GM21717 (cell line): ENCODE data around the gene CKAP2L.
"Not testable (repeated sequence)": the region's sequence is repeated elsewhere in the genome, so short reads cannot be mapped to it uniquely, and the experiment has no call there.

Source experiments
- ATAC-seq: cut with Tn5 transposase; IDR thresholded peaks from one replicate; pipeline ENCODE4 v1.9.1; 2021; ENCODE audit warnings: mild to moderate bottlenecking, moderate library complexity; ENCODE audit not compliant: unreplicated experiment

The CKAP2L gene

DNA sequence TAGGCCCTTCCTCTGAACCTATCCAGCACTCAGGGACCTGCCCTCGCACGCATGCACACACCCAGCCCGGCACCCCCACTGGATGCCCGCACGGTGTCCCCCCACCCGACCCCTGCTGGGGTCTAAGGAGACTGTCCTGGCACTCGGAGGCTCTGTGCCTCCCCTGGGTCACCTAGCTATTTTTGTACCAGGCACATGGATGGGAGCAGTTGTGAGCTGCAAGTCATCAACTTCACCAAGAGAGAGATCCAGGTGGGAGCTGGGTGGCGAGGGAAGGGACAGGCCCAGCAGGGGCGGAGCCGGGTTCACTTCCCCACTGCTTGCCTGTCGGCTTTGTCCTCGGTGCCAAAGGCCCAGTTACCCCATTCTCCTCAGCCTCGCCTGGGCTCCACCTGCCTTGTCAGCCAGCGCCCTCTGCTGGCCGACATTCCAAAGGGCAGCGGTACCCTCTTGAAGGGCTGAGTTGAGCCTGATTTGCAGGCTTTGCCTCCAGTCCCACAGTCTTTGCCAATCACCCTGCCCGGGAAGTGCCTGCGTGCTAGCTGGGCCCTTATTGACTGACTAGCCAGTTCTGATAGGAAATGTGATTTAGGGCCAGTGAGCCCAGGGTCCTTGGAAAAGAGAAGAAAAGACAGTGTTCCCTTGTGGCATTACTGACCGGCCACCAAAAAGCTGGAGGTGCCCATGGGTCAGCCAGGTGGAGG is 37.8 kb downstream of the CKAP2L start:
- ATAC-seq: peak; percentile 78

DNA sequence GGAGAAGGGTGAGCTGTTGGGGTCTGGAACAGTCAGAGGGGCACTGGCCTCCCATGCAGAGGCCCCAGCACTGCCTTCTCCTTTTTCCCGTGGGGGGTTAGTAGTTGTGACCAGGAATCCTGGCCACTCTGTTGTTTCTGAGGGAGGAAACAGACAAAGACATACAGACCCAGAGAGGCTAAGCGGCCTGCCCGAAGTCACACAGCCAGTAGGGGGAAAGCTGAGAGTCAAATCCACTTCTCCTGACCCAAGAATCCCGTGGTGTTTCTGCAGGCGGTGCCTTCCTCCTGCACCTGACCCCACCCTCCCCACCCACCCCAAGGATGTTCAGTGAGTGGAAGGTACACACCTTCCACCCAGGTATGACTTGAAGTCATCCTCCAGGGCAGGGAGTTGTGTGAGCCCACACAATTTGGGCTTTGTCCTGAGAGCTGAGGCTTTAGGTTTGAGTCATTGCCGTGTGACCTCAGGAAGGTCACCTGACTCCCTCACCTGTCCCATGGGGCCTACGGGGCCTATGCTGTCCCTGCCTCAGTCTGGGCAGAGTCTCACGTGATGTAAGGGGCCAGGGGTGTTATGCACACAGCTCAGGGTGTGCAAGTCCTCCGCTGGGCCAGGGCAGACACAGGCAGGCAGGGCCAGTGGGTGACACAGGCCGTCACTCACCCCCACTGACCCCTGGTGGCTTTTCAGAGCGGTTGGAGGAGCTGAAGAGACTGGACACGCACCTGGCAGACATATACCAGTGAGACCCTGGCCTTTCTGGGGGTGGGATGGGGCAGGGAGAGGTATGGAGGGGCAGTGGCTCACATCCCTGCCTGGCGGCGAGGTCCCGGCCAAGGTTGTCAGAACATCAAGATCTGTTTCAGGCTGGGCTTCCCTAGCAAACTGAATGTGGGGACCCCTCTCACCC is 38.6 kb downstream of the CKAP2L start:
- ATAC-seq: no peak

DNA sequence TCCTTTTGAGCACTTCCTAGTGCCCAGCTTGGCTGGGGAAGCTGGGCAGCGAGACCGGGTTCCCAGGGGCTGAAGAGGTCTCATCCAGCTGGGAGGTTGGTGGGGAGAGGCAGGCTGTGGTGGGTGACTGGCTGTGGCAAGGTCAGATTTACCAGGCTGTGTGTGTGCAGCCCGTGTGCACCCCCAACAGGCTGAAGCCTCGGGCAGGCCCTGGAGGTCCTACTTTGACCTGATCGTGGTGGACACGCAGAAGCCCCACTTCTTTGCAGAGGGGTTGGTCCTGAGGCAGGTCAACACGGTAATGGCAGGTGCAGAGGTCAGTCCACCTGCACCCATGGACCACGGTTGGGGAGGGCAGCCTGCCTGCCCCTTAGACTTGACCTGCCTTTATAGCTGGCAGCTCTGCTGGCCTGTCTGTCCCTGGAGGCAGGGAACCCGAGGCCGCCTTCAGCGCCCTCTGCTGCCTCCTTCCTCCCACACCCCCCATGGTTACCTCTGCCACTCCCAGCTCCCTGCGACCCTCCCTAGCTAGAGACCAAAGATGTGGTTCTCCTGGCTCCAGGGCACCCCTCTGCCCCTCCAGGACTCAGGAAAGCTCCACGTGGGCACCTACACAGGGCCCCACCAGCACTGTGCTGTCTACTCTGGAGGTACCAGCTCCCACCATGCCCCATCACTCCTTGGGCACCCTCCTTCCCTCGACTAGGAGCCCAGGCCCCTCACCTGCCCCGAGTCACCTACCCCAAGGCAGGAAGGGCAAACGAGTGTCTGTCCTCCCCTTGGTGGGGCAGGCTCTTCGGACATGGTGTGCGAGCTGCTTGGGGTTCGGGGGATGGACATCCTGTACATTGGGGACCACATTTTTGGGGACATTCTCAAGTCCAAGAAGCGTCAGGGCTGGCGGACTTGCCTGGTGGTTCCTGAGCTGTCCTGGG is 39.6 kb downstream of the CKAP2L start:
- ATAC-seq: no peak

DNA sequence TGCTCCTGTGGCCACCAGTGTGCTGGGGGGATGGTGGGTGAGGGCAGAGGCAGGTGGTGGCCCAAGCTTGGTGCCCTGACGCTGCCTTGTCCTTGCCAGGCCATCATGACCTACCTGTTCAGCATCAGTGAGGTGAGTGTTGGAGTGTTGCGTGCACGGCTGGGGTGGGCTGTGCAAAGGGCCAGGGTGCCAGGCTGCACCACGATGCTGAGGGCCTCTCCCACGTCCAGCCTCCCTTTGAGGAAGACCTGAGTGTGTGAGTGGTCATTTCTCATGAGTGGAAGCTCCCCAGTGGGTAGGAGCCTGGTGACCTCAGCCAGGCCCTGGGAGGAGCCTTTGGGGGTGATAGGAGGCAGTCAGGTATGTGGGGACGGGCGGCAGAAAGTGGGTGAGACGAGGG is 40.4 kb downstream of the CKAP2L start:
- ATAC-seq: no peak

DNA sequence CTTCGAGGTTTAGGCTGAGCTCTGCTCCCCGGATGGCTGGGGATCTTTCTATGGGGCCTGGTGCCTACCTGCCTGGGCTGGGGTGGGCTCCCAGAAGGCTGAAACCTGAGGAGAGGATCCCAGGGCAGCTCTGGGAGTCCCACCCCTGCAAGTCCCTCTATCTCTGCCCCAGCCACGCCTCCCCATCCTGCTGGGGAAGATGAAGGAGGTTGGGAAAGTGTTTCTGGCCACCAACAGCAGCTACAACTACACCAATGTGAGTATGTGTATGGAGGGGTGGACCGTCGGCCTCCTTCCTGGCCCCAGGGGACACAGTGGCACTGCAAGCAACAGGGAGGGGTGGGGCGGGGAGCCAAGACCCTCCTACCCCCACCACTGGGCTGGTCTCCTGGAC is 40.9 kb downstream of the CKAP2L start:
- ATAC-seq: no peak

DNA sequence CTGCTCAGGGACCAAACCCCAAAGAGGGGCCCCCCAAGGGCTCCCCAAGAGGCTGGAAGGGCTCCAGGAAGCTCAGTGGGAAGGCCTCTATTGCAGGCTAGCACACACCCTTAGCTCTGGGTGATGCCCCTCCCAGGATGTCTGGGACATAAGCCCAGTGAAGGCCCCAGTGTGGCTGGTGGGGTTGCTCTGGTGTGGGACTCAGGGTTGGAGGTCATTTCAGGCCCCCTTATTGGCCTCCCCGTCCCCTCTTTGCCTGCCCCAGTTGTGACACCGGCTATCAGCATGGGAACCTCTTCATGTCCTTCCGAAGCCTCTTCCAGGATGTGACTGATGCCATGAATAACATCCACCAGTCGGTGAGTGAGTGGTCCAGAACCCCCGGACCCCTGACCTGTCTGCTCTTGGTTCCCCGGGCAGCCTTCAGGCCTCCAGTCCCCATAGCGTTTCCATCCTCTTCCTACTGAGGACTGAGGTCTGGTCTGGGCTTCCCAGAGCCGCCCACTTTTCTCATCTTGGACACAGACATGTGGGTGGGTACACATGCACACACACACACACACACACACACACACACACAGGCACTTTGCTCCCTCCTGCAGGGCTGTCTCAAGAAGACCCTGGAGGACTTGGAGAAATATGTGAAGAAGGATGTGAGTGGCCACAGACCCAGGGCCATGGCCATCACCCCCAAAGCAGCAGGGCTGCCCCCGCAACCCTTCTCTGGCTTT is 41.4 kb downstream of the CKAP2L start:
- no peak for ATAC-seq

DNA sequence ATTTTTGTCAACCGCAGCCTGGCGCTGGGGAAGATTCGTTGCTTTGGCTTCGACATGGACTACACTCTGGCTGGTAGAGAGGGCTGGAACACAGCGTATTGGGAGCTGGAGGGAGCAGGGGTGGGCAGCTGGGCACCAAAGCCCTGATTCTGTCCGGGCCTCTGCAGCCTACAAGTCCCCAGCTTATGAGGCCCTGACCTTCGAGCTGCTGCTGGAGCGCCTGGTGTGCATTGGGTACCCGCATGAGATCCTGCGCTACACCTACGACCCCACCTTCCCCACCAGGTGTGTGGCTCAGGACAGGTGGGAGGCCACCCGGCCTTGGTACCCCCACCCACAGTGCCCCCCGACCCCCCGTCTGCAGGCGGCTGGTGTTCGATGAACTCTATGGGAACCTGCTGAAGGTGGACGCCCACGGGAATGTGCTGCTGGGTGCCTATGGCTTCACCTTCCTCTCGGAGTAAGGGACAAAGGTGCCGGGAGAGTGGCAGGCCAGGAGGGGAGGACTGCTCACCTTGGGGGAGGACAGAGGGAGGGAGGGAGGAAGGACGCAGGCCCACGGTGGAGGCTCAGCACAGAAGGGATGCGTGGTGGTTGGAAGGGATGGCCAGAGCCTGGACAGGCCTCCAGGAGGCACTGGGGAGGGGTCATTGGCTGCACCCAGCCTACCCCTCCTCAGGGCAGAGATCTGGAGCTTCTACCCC is 42.4 kb downstream of the CKAP2L start:
- ATAC-seq: no peak

DNA sequence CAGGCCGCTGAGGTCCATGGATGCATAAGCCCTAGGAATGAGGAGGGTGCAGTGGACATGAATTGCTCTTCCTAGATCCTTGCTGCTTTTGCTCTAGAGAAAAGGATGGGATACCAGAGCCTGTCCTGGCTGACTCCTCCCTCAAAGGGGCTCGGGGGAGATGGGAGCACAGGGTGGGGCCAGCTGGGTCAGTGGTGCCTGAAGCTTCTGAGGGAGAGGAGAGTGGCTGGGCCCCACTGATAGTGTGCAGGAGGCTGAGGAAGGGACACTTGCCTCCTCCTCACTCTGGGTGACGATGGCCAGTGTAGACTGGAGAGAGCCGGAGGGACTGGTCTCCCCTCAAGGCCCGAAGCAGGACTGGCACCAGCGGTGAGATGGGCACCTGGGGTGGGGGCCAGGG is 43.6 kb downstream of the CKAP2L start, which contains the start of gene NT5DC4:
TSS of gene NT5DC4 (plus strand) at position 236 of the 400 bp plus-strand sequence. CDS start at position 296, 60 bp downstream.
- ATAC-seq: no peak

DNA sequence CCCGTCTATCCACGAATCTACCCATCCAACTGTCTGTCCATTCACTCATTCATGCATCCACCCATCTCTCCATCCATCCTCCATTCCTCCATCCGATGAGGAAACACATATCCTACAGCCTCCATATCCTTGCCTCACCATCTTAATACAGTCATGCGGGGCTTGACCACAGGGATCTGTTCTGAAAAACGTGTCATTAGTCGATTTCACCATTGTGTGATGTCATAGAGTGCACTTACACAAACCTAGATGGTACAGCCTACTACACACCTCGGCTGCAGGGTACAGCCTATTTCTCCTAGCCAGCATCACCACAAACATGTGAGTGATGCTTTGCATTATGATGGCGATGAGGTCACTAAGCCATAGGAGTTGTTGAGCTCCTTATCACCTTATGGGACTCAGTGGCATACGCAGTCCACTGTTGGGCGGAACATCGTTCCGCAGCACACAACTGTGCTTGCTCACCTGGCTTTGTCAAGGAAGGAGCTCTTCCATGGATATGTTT is 45.5 kb downstream of the CKAP2L start:
- no peak for ATAC-seq

DNA sequence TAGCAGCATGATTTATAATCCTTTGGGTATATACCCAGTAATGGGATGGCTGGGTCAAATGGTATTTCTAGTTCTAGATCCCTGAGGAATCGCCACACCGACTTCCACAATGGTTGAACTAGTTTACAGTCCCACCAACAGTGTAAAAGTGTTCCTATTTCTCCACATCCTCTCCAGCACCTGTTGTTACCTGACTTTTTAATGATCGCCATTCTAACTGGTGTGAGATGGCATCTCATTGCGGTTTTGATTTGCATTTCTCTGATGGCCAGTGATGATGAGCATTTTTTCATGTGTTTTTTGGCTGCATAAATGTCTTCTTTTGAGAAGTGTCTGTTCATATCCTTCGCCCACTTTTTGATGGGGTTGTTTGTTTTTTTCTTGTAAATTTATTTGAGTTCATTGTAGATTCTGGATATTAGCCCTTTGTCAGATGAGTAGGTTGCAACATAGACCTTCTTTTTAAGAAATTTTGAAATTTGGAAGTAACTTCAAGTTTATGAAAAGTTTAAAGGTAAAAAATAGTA is 47.5 kb downstream of the CKAP2L start:
- not testable (repeated sequence) for ATAC-seq

DNA sequence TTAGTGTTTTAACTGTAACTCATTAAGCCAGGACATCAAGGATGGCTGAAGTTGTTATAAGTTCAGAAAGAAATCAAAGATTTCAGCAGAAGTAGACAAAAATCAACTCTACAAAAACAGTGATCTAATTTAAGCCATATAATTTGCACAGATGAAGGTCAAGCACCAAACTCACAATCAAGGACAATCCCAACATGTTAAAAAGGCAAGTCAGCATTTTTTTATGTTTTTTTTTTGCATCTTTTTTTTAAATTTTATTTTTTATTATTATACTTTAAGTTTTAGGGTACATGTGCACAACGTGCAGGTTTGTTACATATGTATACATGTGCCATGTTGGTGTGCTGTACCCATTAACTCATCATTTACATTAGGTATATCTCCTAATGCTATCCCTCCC is 48.3 kb downstream of the CKAP2L start:
- ATAC-seq: not testable (repeated sequence)

DNA sequence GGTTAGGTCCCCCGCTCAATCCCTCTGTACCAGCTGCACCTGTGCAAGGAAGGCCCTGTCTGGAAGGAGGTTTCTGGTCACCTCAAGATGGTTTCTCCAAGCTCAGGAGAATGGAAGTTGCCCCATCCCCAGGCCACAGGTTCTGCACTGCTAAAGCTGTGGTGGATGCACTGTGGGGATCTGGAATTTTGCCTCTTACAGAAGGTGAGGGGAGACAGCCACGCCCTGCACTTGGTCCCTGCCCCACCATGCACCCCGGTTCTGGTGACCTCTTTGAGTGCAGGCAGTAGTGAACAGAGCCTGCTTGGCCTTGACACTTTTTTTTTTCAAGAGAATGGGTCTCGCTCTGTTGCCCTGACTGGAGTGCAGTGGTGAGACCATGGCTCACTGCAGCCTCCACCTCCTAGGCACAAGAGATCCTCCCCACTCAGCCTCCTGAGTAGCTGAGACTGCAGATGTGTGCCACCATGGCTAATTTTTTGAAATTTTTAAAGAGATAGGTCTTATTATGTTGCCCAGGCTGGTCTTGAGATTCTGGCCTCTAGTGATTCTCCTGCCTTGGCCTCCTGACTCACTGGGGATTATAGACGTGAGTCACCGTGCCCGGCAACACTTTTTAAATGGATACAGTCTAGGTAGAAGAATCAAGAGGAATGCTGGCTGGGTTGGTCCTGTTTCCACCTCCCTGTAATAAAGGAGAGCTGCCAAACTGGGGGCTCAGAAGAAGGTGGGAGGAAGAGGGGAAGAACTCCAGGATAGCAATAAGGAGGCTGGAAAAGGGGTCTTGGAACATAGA is 49.4 kb downstream of the CKAP2L start:
- ATAC-seq: no peak

DNA sequence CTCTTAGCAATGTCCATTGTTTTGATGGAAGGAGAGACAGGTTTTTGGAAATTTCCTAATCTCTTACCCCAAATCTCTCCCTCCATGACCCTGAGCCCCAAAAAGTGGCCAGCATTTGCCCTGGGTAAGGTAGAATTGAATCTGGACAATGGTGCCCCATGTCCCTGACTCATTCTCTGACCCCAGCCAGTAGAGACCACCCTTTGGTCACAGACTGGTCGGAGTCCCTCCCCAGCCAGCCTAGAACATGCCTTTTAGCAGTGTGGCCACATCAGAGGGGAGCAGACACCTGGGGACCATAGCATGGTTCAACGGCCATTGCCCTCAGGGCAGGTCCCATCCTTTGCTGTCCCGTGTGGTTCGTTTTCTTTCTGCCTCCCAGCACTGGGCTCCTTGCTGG is 50.1 kb downstream of the CKAP2L start:
- ATAC-seq: no peak

DNA sequence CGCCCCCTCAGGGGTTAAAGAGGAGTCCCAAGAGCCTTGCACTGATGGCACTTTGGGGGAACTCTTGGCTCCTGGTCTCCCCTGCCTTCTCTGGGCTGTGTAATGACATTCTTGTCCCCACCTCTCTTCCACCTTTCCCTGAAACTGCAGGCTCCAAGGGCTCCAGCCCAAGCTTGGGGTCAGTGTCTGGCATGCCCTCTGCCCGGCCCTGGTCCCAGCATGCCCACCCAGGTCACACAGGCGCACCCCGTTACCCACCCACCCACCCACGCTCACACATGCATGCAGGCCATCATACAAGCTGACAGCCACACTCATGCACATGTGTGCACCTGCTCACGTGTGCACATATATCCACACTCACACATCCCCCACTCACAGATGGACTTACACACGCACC is 50.5 kb downstream of the CKAP2L start:
- ATAC-seq: no peak

DNA sequence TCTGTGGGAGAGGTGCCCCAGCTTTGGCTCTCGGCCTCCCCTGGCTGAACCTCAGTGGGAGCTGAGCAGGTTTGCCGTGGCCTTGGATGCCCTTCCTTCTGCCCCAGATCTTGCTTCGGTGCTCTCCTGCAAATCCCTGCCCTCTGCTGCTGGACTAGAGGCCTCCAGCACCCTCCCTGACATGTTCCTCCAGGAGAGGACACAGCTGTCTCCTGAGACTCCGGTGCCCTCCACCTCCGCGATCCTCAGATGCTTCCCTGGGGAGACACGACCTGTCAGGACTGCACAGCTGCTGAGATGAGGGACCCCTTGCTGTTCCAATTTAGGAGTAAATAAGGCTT is 50.9 kb downstream of the CKAP2L start:
- ATAC-seq: no peak

DNA sequence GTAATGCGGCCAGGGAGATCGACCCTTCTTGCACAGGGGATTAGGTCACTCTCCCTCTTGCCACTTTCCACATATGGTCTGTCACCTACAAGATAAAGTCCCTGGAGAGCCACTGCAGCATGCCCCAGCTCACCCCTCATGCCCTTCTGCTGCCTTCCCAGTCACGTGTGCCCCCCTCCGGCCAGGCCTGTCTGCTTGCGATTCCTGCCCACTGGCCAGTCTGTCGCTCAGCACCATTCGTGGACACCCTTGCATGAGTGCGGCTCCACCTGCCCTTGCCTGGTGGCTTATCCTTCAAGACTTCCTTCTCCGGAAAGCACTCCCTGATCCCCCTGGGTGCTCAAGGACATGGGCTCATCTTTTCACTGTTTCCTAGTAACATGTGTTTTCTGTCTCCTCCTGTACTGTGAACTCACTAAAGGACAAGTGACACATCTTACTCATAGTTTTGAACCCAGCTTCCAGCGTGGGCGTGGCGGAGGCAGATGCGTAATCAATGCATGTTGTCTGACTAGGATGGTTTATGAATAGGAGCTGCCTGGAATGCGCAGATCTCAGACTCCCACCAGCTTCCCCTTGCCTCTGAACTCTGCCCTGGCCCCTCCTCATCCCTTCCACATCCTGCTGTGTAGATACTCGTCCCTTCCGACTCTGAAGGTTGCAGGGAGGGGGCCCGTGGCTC is 51.4 kb downstream of the CKAP2L start:
- ATAC-seq: no peak

DNA sequence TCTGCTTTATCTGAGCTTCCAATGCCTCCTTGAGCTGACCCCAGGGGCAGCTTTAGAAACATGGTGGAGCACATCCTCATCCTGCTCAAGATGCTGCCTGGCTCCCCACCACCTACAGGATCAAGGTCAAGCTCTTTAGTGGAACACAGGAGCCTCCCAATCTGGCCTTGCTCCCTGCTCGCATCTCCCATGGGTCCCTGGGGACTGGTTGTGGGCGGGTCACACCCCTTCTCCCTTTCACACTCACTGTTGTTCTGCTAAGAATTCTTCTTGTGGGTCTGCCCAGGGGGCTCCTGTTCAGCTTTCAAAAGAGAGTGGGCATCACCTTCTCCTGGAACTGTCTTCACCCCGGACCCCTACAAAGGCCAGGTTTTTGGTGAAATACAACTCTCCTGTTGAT is 51.9 kb downstream of the CKAP2L start:
- ATAC-seq: no peak
